ENCODE data around the gene SELENOP.
"Not testable (repeated sequence)": the region's sequence is repeated elsewhere in the genome, so short reads cannot be mapped to it uniquely, and the experiment has no call there.

The SELENOP gene

DNA sequence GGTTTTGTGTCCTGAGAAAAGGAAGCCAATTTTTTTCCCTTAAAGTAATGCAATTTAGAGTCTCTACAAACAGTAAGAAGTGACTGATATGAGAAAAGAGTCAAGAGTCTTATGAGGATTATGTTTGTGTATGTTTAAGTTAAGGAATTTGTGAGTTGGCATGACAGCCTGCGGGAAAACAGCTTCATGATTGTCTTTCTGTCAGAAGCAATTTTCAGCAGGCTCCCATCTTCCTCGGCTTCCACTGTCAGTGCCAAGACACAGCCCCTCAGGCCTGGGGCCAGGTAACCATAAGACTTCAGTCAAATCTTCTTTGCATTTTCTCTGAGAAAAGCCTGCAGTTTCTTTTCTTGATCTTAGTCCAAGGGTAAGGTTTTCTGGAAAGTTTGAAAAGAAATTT lies 17.0 kb upstream of the SELENOP start:
- no peak overlapping the region for H3K27ac ChIP-seq
- DNase-seq (ENCODE audit: low read depth, low spot score) = no peak

DNA sequence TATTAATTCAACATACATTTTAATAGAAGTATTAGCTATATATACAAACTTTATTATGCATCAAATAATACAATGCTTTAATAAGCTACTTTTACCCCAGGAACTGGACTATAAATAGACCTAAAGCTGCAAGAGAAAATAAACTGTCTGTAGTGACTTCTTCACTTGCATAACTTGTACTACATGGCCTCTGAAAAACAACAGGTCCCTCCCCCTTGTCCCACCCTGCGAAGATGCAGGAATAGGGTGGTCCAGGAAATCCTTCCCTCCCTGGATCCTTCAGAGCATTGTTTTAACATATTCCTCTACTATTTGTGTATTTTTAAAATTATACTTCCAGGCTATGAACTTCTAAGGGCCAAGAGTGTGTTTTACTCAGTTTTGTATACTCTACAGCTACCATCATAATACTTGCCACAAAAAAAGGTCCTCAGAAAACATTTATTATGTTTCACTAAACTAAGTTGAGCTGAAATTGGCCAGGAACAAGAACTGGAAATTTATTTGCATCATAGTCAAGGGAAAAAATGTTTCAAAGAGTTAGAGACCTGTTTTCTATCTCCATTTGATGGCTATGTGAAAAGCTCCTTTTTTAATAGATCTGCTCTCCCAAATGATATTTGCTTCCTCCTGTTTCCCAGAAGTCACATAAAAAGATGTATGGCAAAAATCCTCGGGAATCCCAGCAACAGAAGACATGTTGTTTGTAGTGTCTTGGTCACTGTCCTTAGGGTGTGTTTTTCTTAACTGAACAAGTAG lies 15.2 kb upstream of the SELENOP start:
- no peak for DNase-seq (ENCODE audit: low read depth, low spot score)
- no peak overlapping the region for H3K27ac ChIP-seq

GRCh38 chr5:42825422-42826148 lies 13.9 kb upstream of the SELENOP start:
- no peak overlapping the region for H3K27ac ChIP-seq
- DNase-seq (ENCODE audit: low read depth, low spot score) = no peak

DNA sequence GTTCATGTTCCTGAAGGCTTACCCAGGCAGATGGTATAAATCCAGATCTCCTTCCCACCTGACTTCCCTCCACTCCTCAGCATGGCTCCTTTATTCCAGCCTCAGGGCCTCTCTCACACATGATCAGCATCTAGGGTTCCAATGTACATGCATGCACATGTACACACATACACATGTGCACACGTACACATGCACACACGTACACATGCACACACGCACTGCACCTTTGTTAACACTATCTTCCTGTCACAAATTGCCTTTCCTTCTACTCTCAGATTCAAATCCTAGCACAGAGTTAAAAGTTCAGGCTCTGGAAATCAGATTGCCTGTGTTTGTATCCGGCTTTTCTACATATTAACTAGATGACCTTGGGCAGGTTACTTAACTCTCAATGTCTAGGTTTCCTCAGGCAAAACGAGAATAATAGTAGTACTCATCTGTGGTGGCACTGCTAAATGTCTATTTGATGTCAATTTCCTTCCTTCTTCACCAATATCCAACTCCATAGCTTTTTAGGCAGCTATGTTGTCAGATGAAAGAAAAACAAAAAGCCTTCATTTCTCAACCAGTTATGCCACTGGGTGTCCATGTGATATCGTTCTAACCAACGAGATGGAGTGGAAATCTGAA lies 12.8 kb upstream of the SELENOP start:
- no peak overlapping the region for H3K27ac ChIP-seq
- DNase-seq (ENCODE audit: low read depth, low spot score) = no peak

- DNase-seq (ENCODE audit: low read depth, low spot score) = no peak
- H3K27ac ChIP-seq = no peak overlapping the region
These were observed 10.9 kb upstream of the SELENOP start for GRCh38 chr5:42822548-42822947.

- DNase-seq (ENCODE audit: low read depth, low spot score) = no peak
- no peak overlapping the region for H3K27ac ChIP-seq
These were observed 8.1 kb upstream of the SELENOP start for GRCh38 chr5:42819745-42820144.

DNA sequence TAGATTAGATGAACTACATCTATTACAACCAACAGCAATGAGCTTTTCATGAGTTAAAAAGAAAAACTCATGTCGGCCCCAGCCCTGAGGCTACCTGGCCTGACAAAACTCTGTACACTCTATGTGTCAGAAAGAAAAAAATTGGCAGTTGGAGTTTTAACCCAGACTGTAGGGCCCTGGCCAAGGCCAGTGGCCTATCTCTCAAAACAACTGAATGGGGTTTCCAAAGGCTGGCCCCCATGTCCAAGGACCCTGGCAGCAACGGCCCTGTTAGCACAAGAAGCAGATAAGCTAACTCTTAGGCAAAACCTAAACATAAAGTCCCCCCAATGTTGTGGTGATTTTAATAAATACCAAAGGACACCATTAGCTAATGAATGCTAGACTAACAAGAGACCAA lies 4.9 kb upstream of the SELENOP start:
- not testable (repeated sequence) for H3K27ac ChIP-seq; DNase-seq (ENCODE audit: low read depth, low spot score)

- H3K27ac ChIP-seq = no peak overlapping the region
- DNase-seq (ENCODE audit: low read depth, low spot score) = no peak
These were observed 1.8 kb upstream of the SELENOP start for GRCh38 chr5:42813533-42813932.

- H3K27ac ChIP-seq = no peak overlapping the region
- no peak for DNase-seq (ENCODE audit: low read depth, low spot score)
These were observed 928 bp upstream of the SELENOP start for GRCh38 chr5:42812620-42813019.

- DNase-seq (ENCODE audit: low read depth, low spot score) = no peak
- H3K27ac ChIP-seq = peak overlapping the region; percentile 22
These were observed 680 bp downstream of the SELENOP start for GRCh38 chr5:42810834-42811590.

- H3K27ac ChIP-seq = no peak overlapping the region
- no peak for DNase-seq (ENCODE audit: low read depth, low spot score)
These were observed 2.6 kb downstream of the SELENOP start for GRCh38 chr5:42808888-42809611.

DNA sequence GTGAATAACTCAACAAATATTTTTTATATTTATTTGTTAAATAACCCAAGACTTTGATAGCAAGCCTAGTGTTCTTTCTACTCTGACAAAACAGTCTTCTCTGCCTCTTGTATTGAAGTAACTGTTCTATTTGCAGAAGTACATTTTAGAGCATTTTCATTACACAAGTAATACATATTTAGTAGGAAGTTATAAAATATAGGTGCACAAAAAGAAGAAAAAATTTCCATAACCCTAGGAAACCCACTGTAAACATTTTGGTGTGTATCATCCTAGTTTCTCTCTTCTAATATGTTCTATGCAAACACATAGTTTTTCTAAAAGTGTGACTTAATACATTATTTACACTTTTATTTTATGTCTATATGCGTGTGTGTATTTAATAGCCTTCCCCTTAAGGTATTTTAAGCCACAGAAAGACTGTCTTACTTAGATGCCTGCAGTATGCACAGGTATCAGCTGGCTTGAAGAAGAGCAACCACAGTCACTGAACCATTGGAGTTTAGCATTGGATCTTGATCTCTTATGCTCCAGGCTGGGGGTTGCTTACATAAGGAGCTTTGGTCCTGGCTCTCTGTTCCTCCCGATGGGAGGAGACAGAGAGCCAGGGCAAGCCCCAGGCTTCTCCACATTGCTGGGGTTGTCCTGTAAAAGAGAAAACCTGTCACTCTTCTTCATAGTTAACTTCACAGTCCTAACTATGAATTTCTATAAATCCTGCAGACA lies 3.8 kb downstream of the SELENOP start:
- no peak overlapping the region for H3K27ac ChIP-seq
- DNase-seq (ENCODE audit: low read depth, low spot score) = no peak

GRCh38 chr5:42806701-42807262 lies 4.9 kb downstream of the SELENOP start:
- no peak for DNase-seq (ENCODE audit: low read depth, low spot score)
- no peak overlapping the region for H3K27ac ChIP-seq

DNA sequence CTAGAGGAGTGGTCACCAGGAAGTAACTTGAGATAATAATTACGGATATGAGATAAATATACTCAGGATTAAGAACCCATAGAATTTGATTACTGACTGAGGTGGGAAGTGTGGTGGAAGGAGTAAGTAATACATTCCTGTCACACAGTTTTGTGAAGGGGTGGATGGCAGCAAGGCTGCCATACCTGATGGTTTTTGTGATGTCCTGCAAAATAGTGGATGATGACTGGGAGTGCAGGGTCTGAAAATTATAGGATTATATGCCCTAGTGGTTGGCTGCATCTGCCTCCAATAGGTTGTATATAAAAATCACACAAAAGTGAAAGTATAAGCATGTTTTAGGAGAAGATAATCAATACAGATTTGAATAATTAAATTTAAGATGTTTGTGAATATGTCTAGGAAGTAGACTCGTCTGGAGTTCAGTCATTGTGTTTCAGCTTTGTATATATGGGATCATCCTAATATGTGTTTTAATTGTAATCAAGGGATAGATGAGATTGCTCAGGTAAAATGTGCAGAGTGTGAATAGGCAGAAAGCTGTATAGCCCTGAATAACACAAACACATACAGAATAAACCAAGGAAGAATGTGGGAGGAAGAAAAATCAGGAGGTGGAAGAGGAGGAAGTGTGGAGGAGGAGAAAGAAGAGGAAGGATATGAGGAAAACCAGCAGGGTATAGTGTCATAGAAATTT lies 5.5 kb downstream of the SELENOP start:
- H3K27ac ChIP-seq = no peak overlapping the region

GRCh38 chr5:42804717-42805339 lies 6.9 kb downstream of the SELENOP start:
- H3K27ac ChIP-seq = no peak overlapping the region
- no peak for DNase-seq (ENCODE audit: low read depth, low spot score)

More for the DNA sequence above, 5.5 kb downstream of the SELENOP start:
- DNase-seq (ENCODE audit: low read depth, low spot score) = no peak

DNA sequence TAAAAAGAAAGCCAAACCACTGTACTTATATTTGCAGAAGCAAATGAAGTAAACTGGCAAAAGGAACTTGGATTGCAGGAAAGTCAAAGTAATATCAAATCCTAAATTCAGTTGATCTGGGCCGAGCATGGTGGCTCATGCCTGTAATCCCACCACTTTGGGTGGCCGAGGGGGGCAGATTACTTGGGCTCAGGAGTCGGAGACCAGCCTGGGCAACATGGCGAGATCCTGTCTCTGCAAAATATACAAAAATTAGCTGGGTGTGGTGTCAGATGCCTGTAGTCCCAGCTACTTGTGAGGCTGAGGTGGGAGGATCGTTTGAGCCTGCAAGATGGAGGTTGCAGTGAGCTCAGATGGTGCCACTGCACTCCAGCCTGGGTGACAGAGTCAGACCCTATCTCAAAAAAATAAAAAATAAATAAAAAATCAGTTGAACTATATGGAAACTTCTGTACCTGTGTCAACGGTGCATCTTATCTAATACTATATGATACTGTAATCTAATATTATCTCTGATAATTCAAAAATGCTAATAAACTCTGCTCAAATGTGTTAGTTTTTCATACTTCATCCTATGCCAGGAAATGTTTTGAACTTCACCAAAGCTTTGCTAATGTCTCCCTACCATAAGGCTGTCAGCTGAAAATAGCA lies 10.1 kb downstream of the SELENOP start:
- H3K27ac ChIP-seq = no peak overlapping the region
- DNase-seq (ENCODE audit: low read depth, low spot score) = no peak

DNA sequence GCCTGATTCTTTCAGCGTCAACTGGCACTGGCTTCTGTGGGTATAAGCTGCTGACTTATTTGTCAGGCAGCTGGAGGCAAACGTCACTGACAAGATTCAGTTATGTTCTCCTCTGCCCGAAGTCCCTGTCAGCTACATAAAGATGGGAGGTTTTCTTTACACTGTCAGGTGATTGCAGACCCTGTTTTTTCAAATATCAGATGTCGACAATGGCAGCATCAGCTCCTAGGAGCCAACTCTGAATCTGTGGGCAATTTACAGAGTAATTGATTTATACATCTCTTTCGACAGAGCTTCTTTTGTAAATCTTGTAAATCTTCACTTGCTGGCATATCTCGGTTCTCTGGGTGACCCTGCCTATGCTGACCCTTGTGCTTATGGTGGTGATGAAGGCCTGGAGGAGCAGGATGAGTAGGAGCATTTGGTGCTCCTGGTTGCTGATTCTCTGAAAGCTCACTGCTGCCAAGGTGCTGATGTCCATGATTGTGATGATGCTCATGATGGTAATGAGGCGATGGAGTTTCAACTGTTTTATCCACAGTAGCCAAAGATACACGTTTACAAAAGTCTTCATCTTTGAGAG lies 10.9 kb downstream of the SELENOP start:
- no peak overlapping the region for H3K27ac ChIP-seq
- no peak for DNase-seq (ENCODE audit: low read depth, low spot score)

Data from epithelial cell of prostate (primary cell).